ENCODE results near the gene MMP8.

- TF ChIP-seq CTCF (IDR thresholded peaks at IDR 0.05) = no peak
- TF ChIP-seq POLR2A (IDR thresholded peaks at IDR 0.05) = no peak
These were observed 46.7 kb downstream of the MMP8 start for GRCh38 chr11:102678022-102678421.

All from thyroid gland (tissue), 4 donors.